Osteoblast (primary cell): ENCODE measurements around the gene CDH26. TPM values are rescaled to one million over a fixed set of nuclear protein-coding genes. Genes with fewer than 3 reads are reported as not detected.

Source experiments
- DNase-seq: peaks from one replicate; pipeline ENCODE4 v3.0.0; 2011; ENCODE audit warnings: low spot score, mixed read lengths; ENCODE audit not compliant: insufficient read length; ENCODE audit errors: missing footprints
- H2AFZ ChIP-seq: 2 replicates; pipeline ENCODE4 v1.6.0; 2011; ENCODE audit warnings: mild to moderate bottlenecking, low read length
- H3K27ac ChIP-seq: 2 replicates; pipeline ENCODE4 v1.5.1; 2011; ENCODE audit warnings: mild to moderate bottlenecking, low read depth, low read length, moderate library complexity
- H3K27me3 ChIP-seq: 2 replicates; pipeline ENCODE4 v1.6.0; 2012; ENCODE audit warnings: mild to moderate bottlenecking, control low read depth, inconsistent platforms, low read length, moderate library complexity; ENCODE audit not compliant: insufficient read depth
- H3K36me3 ChIP-seq: 2 replicates; pipeline ENCODE4 v1.5.1; 2011; ENCODE audit warnings: mild to moderate bottlenecking, low read length, control low read depth, moderate library complexity; ENCODE audit not compliant: insufficient read depth
- H3K4me1 ChIP-seq: 2 replicates; pipeline ENCODE4 v1.5.1; 2011; ENCODE audit warnings: mild to moderate bottlenecking, low read length, control low read depth, moderate library complexity; ENCODE audit not compliant: insufficient read depth
- H3K4me2 ChIP-seq: 2 replicates; pipeline ENCODE4 v1.6.0; 2011; ENCODE audit warnings: mild to moderate bottlenecking, low read length; ENCODE audit not compliant: insufficient read depth
- H3K4me3 ChIP-seq: fragments of 200-600 bp; sonication (generic); 3 replicates; pipeline ENCODE4 v1.5.1; 2012; ENCODE audit warnings: mild to moderate bottlenecking, low read length, inconsistent platforms; ENCODE audit not compliant: insufficient read depth
- H3K79me2 ChIP-seq: 2 replicates; pipeline ENCODE4 v1.6.0; 2012; ENCODE audit warnings: mild to moderate bottlenecking, low read length, control low read depth, inconsistent platforms; ENCODE audit not compliant: insufficient read depth
- H3K9me3 ChIP-seq: 2 replicates; pipeline ENCODE4 v1.5.1; 2011; ENCODE audit warnings: low read depth, low read length, control low read depth
- H4K20me1 ChIP-seq: 2 replicates; pipeline ENCODE4 v1.6.0; 2012; ENCODE audit warnings: mild to moderate bottlenecking, low read length, control low read depth; ENCODE audit not compliant: insufficient read depth
- total RNA-seq: library from RNA; depleted of rRNA; stranded (reverse); fragments of >200 nt; gene quantifications from 2 replicates; pipeline ENCODE4 v1.2.3, GENCODE V29; 2012
- TF ChIP-seq, protein P1 (sequence below): IDR thresholded peaks from 2 replicates; pipeline ENCODE4 v1.5.1; 2011; ENCODE audit warnings: mild to moderate bottlenecking, low read depth, low read length, moderate library complexity; ENCODE audit errors: extremely low read depth

Gene CDH26
- under 0.01 and 0.29 TPM in 2 replicates for total RNA-seq

DNA sequence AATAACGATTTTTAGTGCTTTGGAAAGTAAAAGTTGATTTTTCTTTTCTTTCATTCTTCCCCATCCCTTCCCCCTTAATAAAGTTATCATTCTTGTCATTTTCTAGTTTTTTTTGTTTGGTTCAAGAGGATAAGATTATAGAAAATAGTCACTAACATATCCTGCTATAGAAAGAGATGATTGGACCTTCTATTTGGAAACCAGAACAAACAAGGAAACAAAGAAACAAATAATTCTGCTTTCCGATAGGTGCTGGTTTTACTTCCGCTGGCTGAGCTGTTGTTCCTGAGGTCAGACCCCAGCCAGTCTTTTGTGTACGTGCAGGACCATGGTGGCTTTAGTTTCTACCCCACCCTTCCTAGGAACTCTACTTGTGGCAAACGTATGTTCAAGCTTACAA lies at the start of gene CDH26:
TSS of gene CDH26 (plus strand) at position 301 of the 400 bp plus-strand sequence. CDS start 304 bp downstream, outside the sequence.
- Histone ChIP-seq H3K4me2 (no peak within 1 kb of the TSS), H3K27me3 (no peaks in the 10 kb centered on the region), H2AFZ (no peak within 1 kb of the TSS), H3K36me3 (no peaks in the 10 kb centered on the region), H3K4me3 (no peak within 1 kb of the TSS), H3K9me3 (no peaks in the 10 kb centered on the region), H3K27ac (no peak within 1 kb of the TSS), H4K20me1 (no peaks in the 10 kb centered on the region), H3K79me2 (no peaks in the 10 kb centered on the region), H3K4me1 (no peaks in the 10 kb centered on the region)
- no peak for DNase-seq
- TF ChIP-seq, protein P1, sequence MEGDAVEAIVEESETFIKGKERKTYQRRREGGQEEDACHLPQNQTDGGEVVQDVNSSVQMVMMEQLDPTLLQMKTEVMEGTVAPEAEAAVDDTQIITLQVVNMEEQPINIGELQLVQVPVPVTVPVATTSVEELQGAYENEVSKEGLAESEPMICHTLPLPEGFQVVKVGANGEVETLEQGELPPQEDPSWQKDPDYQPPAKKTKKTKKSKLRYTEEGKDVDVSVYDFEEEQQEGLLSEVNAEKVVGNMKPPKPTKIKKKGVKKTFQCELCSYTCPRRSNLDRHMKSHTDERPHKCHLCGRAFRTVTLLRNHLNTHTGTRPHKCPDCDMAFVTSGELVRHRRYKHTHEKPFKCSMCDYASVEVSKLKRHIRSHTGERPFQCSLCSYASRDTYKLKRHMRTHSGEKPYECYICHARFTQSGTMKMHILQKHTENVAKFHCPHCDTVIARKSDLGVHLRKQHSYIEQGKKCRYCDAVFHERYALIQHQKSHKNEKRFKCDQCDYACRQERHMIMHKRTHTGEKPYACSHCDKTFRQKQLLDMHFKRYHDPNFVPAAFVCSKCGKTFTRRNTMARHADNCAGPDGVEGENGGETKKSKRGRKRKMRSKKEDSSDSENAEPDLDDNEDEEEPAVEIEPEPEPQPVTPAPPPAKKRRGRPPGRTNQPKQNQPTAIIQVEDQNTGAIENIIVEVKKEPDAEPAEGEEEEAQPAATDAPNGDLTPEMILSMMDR = no peak

DNA sequence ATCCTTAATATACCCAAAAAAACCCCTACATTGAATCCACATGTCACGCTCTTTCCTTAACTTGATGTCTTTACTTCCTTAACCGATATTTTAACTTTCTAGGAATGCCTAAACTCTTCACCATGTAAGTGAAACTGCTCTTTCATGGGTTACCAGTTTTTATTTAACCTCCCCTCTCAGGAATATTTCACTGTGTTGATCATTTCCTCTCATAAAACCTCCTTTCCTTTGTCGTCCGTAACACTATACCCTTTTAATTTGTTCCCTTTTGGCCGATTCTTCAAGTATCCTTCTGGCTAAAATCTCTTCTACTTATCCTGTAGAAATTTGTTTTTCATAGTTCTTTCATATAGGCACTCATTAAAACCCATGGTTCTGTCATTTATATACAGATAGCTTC lies 49.4 kb upstream of the CDH26 start:
- DNase-seq = no peak
- TF ChIP-seq, protein P1 = no peak
- Histone ChIP-seq H3K79me2 (no peaks in the 10 kb centered on the region), H4K20me1 (no peaks in the 10 kb centered on the region), H3K4me3 (no peak overlapping the region), H3K27ac (no peak overlapping the region), H3K36me3 (no peaks in the 10 kb centered on the region), H3K27me3 (no peaks in the 10 kb centered on the region), H3K4me1 (no peaks in the 10 kb centered on the region), H3K9me3 (no peaks in the 10 kb centered on the region), H2AFZ (no peak overlapping the region), H3K4me2 (no peak overlapping the region)

DNA sequence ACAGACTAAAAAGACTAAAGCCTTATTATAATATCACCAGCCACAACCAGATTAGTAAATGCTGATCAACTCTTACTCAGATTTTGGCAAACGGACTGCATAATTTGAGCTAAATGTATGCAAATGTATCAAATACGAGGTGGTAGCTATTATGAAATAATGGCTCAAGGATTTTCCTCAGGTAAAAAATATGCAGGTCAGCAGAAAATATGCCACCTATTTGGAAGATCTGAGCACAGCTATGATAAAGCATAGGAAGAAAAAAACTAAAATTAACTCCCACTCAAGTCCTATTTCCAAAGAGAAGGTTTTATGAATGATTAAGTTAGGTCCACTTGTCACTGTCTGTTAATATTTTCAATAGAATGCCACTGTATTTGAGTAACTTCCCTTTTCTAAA lies 47.2 kb upstream of the CDH26 start:
- H3K36me3 ChIP-seq = no peaks in the 10 kb centered on the region
- no peak overlapping the region for H2AFZ ChIP-seq

DNA sequence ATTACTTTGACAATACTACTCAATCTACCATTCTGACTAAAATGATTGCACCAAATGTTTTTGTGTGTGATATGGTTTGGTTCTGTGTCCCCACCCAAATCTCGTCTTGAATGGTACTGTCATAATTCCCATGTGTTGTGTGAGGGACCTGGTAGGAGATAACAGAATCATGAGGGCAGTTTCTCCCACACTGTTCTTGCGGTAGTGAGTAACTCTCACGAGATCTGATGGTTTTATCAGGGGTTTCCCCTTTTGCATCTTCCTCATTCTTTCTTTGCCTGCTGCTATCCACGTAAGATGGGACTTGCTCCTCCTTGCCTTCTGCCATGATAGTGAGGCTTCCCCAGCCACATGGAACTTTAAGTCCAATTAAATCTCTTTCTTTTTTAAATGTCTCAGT lies 45.6 kb upstream of the CDH26 start:
- H2AFZ ChIP-seq = no peak overlapping the region
- H3K27me3 ChIP-seq = no peaks in the 10 kb centered on the region
- TF ChIP-seq, protein P1 = no peak
- H3K4me3 ChIP-seq = no peak overlapping the region
- no peaks in the 10 kb centered on the region for H4K20me1 ChIP-seq
- no peaks in the 10 kb centered on the region for H3K4me1 ChIP-seq
- no peaks in the 10 kb centered on the region for H3K9me3 ChIP-seq
- DNase-seq = no peak
- no peak overlapping the region for H3K27ac ChIP-seq
- no peak overlapping the region for H3K4me2 ChIP-seq
- no peaks in the 10 kb centered on the region for H3K79me2 ChIP-seq
- no peaks in the 10 kb centered on the region for H3K36me3 ChIP-seq

More for the DNA sequence above, 47.2 kb upstream of the CDH26 start:
- H3K4me3 ChIP-seq = no peak overlapping the region
- H4K20me1 ChIP-seq = no peaks in the 10 kb centered on the region
- DNase-seq = no peak
- no peaks in the 10 kb centered on the region for H3K79me2 ChIP-seq
- H3K27me3 ChIP-seq = no peaks in the 10 kb centered on the region
- H3K4me1 ChIP-seq = no peaks in the 10 kb centered on the region
- H3K27ac ChIP-seq = no peak overlapping the region
- TF ChIP-seq, protein P1 = no peak
- H3K4me2 ChIP-seq = no peak overlapping the region
- no peaks in the 10 kb centered on the region for H3K9me3 ChIP-seq
